ENCODE results near the gene RBP5.
A peak's percentile ranks its signal among the peaks of the same experiment; 100 is the strongest.
"Not testable (repeated sequence)": the region's sequence is repeated elsewhere in the genome, so short reads cannot be mapped to it uniquely, and the experiment has no call there.

Gene RBP5

DNA sequence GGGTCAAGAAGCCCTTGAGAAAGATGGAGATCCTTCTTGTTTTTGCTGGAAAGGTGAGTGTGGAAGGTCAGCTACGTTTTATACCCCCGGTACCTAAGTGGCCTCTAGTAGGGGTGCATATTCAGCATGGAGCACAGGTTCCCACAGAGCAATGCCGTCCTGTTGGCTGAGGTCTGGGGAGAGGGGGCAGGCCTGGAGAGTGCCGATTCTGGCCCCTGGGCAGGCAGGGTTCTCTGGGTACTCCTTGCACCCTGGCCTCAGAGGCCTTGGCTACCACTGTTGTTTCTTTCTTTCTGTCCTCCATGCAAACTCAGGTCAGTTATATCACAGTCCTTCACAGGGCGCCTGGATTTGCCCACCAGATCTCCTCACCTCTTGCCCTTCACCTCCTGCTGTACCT is 8.5 kb downstream of the RBP5 start:
- no peak for ATAC-seq
- Mint-ChIP-seq H3K4me3 (no peak overlapping the region), H3K4me1 (peaks cover 4% of the 10 kb centered on the region), H3K36me3 (peaks cover 36% of the 10 kb centered on the region), H3K27ac (no peak overlapping the region), H3K9me3 (no peaks in the 10 kb centered on the region), H3K27me3 (no peaks in the 10 kb centered on the region)

DNA sequence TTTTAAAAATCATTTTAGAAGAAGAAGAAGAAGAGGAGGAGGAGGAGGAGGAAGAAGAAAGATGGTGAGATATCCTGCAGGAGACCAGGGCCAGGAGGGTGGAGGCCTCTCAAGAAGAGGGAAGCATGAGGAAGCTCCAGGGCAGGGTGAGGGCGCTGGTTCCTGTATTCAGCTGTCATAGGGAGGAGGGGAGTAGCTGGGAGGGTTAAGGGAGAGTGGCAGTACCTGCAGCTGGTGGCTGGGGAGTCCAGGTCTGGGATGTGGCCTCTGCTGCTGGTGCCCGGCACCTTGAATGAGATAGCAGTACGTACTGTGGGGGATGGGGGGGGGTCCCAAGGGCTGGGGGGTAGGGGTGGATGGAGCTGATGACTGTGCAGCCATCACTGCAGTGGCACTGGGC is 9.8 kb downstream of the RBP5 start:
- Mint-ChIP-seq H3K9me3 (no peaks in the 10 kb centered on the region), H3K4me3 (no peak overlapping the region), H3K27me3 (no peaks in the 10 kb centered on the region), H3K36me3 (peaks cover 45% of the 10 kb centered on the region), H3K27ac (no peak overlapping the region), H3K4me1 (peaks cover 4% of the 10 kb centered on the region)
- ATAC-seq = no peak

GRCh38 chr12:7117670-7118069 is 11.0 kb downstream of the RBP5 start:
- ATAC-seq = no peak
- peaks cover 10% of the 10 kb centered on the region for H3K4me1 Mint-ChIP-seq
- peaks cover 46% of the 10 kb centered on the region for H3K36me3 Mint-ChIP-seq
- no peaks in the 10 kb centered on the region for H3K9me3 Mint-ChIP-seq
- H3K27me3 Mint-ChIP-seq = no peaks in the 10 kb centered on the region
- no peak overlapping the region for H3K27ac Mint-ChIP-seq
- H3K4me3 Mint-ChIP-seq = no peak overlapping the region

DNA sequence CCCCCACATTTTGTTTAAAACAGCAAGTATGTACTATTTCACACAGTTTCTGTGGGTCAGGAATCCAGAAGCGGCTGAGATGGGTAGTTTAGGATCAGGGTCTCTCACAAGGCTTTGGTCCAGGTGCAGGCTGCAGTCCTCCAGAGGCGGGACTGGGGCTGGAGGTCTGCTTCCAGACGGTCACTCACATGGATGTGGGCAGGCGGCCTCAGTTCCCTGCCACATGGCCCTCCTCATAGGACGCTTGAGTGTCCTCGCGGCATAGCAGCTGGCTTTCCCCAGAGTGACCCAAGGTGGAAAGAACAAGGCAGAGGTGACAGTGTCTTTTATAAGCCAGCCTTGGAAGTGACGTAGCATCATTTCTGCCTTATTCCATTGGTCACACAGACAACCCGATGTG is 11.8 kb downstream of the RBP5 start:
- H3K36me3 Mint-ChIP-seq = peaks cover 46% of the 10 kb centered on the region
- no peak for ATAC-seq
- H3K27ac Mint-ChIP-seq = no peak overlapping the region
- H3K4me1 Mint-ChIP-seq = peaks cover 10% of the 10 kb centered on the region
- no peaks in the 10 kb centered on the region for H3K9me3 Mint-ChIP-seq
- no peak overlapping the region for H3K4me3 Mint-ChIP-seq
- no peaks in the 10 kb centered on the region for H3K27me3 Mint-ChIP-seq

DNA sequence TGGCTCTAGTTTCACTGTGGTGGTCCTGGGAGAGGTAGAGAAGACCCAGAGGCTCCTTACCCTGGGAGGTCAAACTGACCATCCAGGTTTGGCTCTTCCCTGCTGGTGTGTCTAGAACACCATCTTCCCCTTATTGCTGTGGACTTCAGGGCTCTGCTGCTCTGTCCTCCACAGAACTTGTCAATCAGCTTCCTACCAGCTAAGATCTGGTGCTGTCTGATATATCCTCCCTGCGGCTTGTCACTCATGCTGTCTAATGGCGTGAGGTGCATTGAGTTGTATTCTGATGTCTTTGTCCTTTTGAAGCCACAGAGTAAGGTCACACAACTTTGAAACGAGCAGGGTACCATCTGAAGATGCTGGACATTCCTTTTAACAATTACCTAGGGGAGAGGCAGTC is 12.5 kb downstream of the RBP5 start:
- ATAC-seq = no peak
- Mint-ChIP-seq H3K36me3 (peaks cover 46% of the 10 kb centered on the region), H3K9me3 (no peaks in the 10 kb centered on the region), H3K4me1 (peaks cover 10% of the 10 kb centered on the region), H3K27ac (no peak overlapping the region), H3K27me3 (no peaks in the 10 kb centered on the region), H3K4me3 (no peak overlapping the region)

DNA sequence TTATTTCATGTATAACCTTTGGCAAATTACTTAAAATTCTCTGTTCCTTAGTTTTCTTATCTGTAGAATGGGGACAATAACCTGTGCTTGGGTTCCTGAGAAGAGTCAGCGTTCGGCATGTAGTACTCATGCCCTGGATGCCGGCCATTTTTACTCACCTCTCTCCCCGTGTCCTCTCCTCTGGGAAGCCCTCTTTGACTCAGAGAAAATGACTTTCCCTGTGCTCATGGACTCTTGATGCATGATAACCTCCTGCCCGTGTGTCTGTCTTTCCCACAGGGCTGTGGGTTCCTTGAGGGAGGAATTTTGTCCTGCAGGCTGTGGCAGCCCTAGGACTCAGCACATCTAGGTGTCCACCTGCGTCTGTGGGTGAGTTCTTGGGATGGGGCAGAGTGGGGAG is 13.8 kb downstream of the RBP5 start:
- no peaks in the 10 kb centered on the region for H3K9me3 Mint-ChIP-seq
- peaks cover 46% of the 10 kb centered on the region for H3K36me3 Mint-ChIP-seq
- peaks cover 18% of the 10 kb centered on the region for H3K4me1 Mint-ChIP-seq
- ATAC-seq = no peak
- H3K4me3 Mint-ChIP-seq = no peak overlapping the region
- H3K27ac Mint-ChIP-seq = no peak overlapping the region
- no peaks in the 10 kb centered on the region for H3K27me3 Mint-ChIP-seq

DNA sequence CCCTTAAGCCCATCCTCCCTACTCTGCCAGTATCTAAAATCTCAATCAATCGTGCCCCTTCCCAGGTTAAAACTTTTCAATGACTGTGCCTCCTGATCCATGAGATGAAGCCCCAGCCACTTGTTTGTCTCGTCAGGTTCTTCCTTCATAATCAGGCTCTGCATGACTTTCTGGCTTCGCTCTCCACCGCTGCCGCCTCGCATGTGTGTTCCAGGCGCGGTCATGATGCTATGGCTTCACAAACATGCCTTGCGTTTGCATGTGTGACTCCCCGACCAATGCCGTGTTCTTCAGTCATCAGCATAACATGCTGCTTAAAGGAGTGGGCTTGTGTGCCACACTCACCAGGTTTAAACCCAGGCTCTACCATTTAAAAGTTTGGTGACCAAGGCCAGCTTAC is 14.7 kb downstream of the RBP5 start:
- peak overlapping the region; percentile 58 for H3K27ac Mint-ChIP-seq
- peaks cover 46% of the 10 kb centered on the region for H3K36me3 Mint-ChIP-seq
- peaks cover 26% of the 10 kb centered on the region for H3K4me1 Mint-ChIP-seq
- H3K27me3 Mint-ChIP-seq = no peaks in the 10 kb centered on the region
- ATAC-seq = no peak
- H3K4me3 Mint-ChIP-seq = no peak overlapping the region
- H3K9me3 Mint-ChIP-seq = no peaks in the 10 kb centered on the region

DNA sequence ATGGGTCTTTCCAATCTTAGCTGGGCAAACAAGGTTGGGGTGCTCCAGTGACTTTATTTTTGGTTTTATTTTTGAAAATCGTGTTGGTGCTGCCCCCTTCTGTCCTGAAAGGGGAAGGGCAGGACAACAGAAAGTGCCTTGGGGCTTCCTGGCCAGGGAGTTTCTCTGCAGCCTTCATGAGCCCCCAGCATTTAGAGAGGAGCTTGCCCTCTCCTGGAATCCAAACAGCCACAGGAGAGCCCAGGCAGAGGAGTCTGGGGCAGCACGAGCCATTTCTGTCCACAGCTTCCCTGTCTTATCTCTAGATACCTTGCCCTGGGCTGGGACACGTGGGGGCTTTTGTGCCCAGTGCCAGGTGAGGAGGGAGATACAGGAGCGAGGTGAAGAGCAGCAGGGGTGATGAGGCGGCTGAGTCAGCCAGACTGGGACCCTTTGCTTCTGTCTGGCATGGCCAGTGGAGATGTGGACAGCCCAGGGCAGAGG is 15.3 kb downstream of the RBP5 start:
- no peaks in the 10 kb centered on the region for H3K9me3 Mint-ChIP-seq
- H3K4me3 Mint-ChIP-seq = no peak overlapping the region
- peak overlapping the region; percentile 58 for H3K27ac Mint-ChIP-seq
- peaks cover 40% of the 10 kb centered on the region for H3K36me3 Mint-ChIP-seq
- peaks cover 26% of the 10 kb centered on the region for H3K4me1 Mint-ChIP-seq
- no peak for ATAC-seq
- H3K27me3 Mint-ChIP-seq = no peaks in the 10 kb centered on the region

GRCh38 chr12:7112041-7112440 is 16.6 kb downstream of the RBP5 start:
- peaks cover 35% of the 10 kb centered on the region for H3K4me1 Mint-ChIP-seq
- no peaks in the 10 kb centered on the region for H3K9me3 Mint-ChIP-seq
- H3K27me3 Mint-ChIP-seq = no peaks in the 10 kb centered on the region
- no peak for ATAC-seq
- H3K36me3 Mint-ChIP-seq = peaks cover 27% of the 10 kb centered on the region
- no peak overlapping the region for H3K4me3 Mint-ChIP-seq
- H3K27ac Mint-ChIP-seq = no peak overlapping the region

GRCh38 chr12:7110661-7111060 is 18.0 kb downstream of the RBP5 start:
- ATAC-seq = no peak
- no peaks in the 10 kb centered on the region for H3K27me3 Mint-ChIP-seq
- H3K27ac Mint-ChIP-seq = no peak overlapping the region
- H3K4me3 Mint-ChIP-seq = no peak overlapping the region
- peaks cover 39% of the 10 kb centered on the region for H3K4me1 Mint-ChIP-seq
- H3K9me3 Mint-ChIP-seq = peaks cover 7% of the 10 kb centered on the region
- H3K36me3 Mint-ChIP-seq = peaks cover 26% of the 10 kb centered on the region

DNA sequence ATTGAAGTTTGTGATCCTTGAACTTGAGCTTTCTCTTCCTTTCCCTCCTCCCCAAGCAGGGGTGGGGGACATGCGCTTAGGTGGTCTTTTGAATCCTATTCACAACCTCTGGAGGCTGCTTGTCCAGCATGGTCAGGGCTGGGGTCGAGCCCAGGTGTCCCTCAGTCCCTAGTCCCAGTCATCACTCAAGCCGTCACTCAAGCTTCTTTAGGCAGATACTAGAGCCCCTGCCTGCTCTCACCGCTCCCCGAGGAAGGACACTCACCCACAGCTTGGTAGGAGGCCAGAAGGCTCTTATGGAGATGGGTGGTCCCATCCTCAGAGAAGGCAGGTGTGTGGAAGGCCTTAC is 19.1 kb downstream of the RBP5 start:
- peaks cover 39% of the 10 kb centered on the region for H3K4me1 Mint-ChIP-seq
- peaks cover 9% of the 10 kb centered on the region for H3K9me3 Mint-ChIP-seq
- no peak for ATAC-seq
- H3K27ac Mint-ChIP-seq = peak overlapping the region; percentile 98
- H3K4me3 Mint-ChIP-seq = peak overlapping the region; percentile 94
- H3K27me3 Mint-ChIP-seq = no peaks in the 10 kb centered on the region
- H3K36me3 Mint-ChIP-seq = peaks cover 22% of the 10 kb centered on the region

GRCh38 chr12:7108796-7109571 is 19.7 kb downstream of the RBP5 start, which contains the start of gene C1RL:
Gene C1RL, minus strand, starts transcription at chr12:7109214. Its CDS starts 34 bp downstream, at chr12:7109180.
- peak; percentile 61 for ATAC-seq
- Mint-ChIP-seq H3K27me3 (no peaks in the 10 kb centered on the region), H3K4me3 (peak within 1 kb of the TSS; percentile 94), H3K27ac (peak within 1 kb of the TSS; percentile 98), H3K9me3 (peaks cover 9% of the 10 kb centered on the region), H3K36me3 (peaks cover 19% of the 10 kb centered on the region), H3K4me1 (peaks cover 39% of the 10 kb centered on the region)

- ATAC-seq = peak; percentile 97
- H3K4me3 Mint-ChIP-seq = peak overlapping the region; percentile 94
- peaks cover 34% of the 10 kb centered on the region for H3K4me1 Mint-ChIP-seq
- H3K9me3 Mint-ChIP-seq = peaks cover 9% of the 10 kb centered on the region
- H3K36me3 Mint-ChIP-seq = peaks cover 21% of the 10 kb centered on the region
- H3K27ac Mint-ChIP-seq = peak overlapping the region; percentile 98
- H3K27me3 Mint-ChIP-seq = no peaks in the 10 kb centered on the region
Measured at GRCh38 chr12:7108003-7108795, 20.5 kb downstream of the RBP5 start.

DNA sequence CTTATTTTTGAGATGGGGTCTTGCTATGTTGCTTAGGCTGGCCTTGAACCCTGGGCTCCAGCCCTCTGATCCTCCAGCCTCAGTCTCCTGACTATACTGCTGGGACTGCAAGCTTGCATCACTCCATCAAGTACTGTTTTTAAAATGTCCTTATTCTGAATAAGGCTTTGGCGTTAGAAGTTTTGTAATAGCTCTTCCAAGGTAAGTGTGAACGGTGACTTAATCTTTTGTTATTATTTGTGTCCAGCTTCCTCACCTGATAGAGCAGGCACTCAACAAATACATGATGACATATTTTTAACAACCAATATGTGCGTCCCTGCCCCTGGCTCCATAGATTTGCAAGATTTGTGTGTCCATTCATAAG is 21.1 kb downstream of the RBP5 start:
- no peak for ATAC-seq
- H3K9me3 Mint-ChIP-seq = peaks cover 9% of the 10 kb centered on the region
- H3K27me3 Mint-ChIP-seq = no peaks in the 10 kb centered on the region
- peak overlapping the region; percentile 98 for H3K27ac Mint-ChIP-seq
- H3K4me1 Mint-ChIP-seq = peaks cover 33% of the 10 kb centered on the region
- peak overlapping the region; percentile 94 for H3K4me3 Mint-ChIP-seq
- peaks cover 23% of the 10 kb centered on the region for H3K36me3 Mint-ChIP-seq

GRCh38 chr12:7107181-7107580 is 21.5 kb downstream of the RBP5 start:
- not testable (repeated sequence) for ATAC-seq, H3K27me3 Mint-ChIP-seq, H3K27ac Mint-ChIP-seq, H3K9me3 Mint-ChIP-seq, H3K4me3 Mint-ChIP-seq
- H3K36me3 Mint-ChIP-seq = peaks cover 26% of the 10 kb centered on the region
- peaks cover 33% of the 10 kb centered on the region for H3K4me1 Mint-ChIP-seq

- Mint-ChIP-seq H3K9me3 (peaks cover 9% of the 10 kb centered on the region), H3K4me3 (no peak overlapping the region), H3K27me3 (no peaks in the 10 kb centered on the region), H3K36me3 (peaks cover 33% of the 10 kb centered on the region), H3K4me1 (peaks cover 33% of the 10 kb centered on the region), H3K27ac (no peak overlapping the region)
- no peak for ATAC-seq
Measured at GRCh38 chr12:7106082-7106481, 22.6 kb downstream of the RBP5 start.
